Neutrophil (primary cell): Measurements from ENCODE around the gene MOSMO.

Experiments
- H3K27ac ChIP-seq: fragments of 200-600 bp; sonication (generic); 2 replicates; pipeline ENCODE4 v1.5.1; 2016; ENCODE audit warnings: mild to moderate bottlenecking, moderate library complexity
- H3K27me3 ChIP-seq: fragments of 200-600 bp; sonication (generic); 2 replicates; pipeline ENCODE4 v1.6.0; 2016; ENCODE audit warnings: mild to moderate bottlenecking
- H3K36me3 ChIP-seq: fragments of 200-600 bp; sonication (generic); 2 replicates; pipeline ENCODE4 v1.5.1; 2017
- H3K4me1 ChIP-seq, 2 experiments: fragments of 200-600 bp in 1 of 2; sonication (generic) in 1 of 2; 1 replicate in 1 of 2; 2 replicates in 1 of 2; pipeline versions ENCODE4 v1.5.1 to v1.6.1; 2013 to 2016; ENCODE audit warnings: low read depth in 1 of 2, low read length in 1 of 2, mild to moderate bottlenecking in 1 of 2, moderate library complexity in 1 of 2; ENCODE audit not compliant: control insufficient read depth in 1 of 2, insufficient read depth in 1 of 2
- H3K4me3 ChIP-seq, 2 experiments: fragments of 200-600 bp in 1 of 2; sonication (generic) in 1 of 2; 1 replicate in 1 of 2; 2 replicates in 1 of 2; pipeline ENCODE4 v1.5.1; 2013 to 2016; ENCODE audit warnings: low read depth in 1 of 2, low read length in 1 of 2, mild to moderate bottlenecking in 1 of 2, moderate library complexity in 1 of 2
- H3K9me3 ChIP-seq: fragments of 200-600 bp; sonication (generic); 2 replicates; pipeline ENCODE4 v1.5.1; 2016
- TF ChIP-seq, protein P1 (sequence below): fragments of 200-600 bp; sonication (generic); IDR thresholded peaks from 2 replicates; pipeline ENCODE4 v1.5.1; 2016; ENCODE audit warnings: antibody characterized with exemption

The MOSMO gene

DNA sequence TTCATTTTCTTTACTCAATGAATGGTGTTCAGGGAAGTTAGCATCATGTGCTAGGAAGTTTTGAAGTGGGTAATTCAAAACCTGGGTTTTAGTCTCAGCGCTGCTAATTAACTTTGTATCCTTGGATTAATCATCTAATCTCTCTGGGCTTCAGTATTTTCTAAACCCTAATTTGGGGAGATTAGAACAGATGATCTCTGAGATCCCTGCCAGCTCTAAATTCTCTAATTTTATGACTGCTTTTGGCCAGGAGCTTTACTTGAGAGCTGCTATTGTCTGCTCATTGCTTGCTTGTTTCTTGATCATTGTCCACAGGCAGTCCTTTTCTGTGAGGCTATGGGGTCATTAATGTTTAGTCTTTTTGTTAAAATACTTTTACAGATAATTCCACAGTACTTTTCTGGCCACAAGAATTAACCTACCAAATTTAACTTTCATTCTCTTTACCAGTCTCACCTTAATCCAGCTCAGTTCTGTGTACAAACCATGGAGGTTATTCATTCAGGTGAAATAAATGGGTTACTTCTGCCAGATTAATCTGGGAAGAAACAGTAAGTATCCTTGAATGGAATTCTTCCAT is 56.1 kb downstream of the MOSMO start:
- Histone ChIP-seq H3K27ac (no peak overlapping the region), H3K27me3 (no peaks in the 10 kb centered on the region), H3K4me1 (no peaks in the 10 kb centered on the region), H3K9me3 (no peaks in the 10 kb centered on the region), H3K36me3 (no peaks in the 10 kb centered on the region), H3K4me3 (no peak overlapping the region)
- TF ChIP-seq, protein P1, sequence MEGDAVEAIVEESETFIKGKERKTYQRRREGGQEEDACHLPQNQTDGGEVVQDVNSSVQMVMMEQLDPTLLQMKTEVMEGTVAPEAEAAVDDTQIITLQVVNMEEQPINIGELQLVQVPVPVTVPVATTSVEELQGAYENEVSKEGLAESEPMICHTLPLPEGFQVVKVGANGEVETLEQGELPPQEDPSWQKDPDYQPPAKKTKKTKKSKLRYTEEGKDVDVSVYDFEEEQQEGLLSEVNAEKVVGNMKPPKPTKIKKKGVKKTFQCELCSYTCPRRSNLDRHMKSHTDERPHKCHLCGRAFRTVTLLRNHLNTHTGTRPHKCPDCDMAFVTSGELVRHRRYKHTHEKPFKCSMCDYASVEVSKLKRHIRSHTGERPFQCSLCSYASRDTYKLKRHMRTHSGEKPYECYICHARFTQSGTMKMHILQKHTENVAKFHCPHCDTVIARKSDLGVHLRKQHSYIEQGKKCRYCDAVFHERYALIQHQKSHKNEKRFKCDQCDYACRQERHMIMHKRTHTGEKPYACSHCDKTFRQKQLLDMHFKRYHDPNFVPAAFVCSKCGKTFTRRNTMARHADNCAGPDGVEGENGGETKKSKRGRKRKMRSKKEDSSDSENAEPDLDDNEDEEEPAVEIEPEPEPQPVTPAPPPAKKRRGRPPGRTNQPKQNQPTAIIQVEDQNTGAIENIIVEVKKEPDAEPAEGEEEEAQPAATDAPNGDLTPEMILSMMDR = no peak

DNA sequence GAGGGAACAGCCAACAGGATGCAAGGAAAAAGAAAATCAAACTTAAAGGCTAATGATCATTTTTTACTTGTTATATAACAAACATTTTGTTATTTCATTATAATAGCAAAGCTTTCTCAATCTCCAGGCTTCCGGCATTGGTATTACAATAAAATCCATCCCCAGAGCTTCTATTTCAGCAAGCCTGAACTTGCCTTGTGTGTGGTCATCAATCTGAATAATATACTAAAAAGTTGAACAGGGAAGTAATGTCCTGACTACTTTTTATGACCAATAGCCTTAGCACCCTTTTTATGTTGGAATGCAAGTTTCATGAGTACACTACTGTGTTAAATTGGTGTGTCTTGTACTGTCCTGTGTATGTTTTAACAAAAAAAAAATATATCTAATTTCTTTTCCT is 57.3 kb downstream of the MOSMO start:
- H3K27me3 ChIP-seq = no peaks in the 10 kb centered on the region
- H3K36me3 ChIP-seq = no peaks in the 10 kb centered on the region
- no peak overlapping the region for H3K27ac ChIP-seq
- no peaks in the 10 kb centered on the region for H3K4me1 ChIP-seq
- TF ChIP-seq, protein P1 = no peak
- no peaks in the 10 kb centered on the region for H3K9me3 ChIP-seq
- H3K4me3 ChIP-seq = no peak overlapping the region

DNA sequence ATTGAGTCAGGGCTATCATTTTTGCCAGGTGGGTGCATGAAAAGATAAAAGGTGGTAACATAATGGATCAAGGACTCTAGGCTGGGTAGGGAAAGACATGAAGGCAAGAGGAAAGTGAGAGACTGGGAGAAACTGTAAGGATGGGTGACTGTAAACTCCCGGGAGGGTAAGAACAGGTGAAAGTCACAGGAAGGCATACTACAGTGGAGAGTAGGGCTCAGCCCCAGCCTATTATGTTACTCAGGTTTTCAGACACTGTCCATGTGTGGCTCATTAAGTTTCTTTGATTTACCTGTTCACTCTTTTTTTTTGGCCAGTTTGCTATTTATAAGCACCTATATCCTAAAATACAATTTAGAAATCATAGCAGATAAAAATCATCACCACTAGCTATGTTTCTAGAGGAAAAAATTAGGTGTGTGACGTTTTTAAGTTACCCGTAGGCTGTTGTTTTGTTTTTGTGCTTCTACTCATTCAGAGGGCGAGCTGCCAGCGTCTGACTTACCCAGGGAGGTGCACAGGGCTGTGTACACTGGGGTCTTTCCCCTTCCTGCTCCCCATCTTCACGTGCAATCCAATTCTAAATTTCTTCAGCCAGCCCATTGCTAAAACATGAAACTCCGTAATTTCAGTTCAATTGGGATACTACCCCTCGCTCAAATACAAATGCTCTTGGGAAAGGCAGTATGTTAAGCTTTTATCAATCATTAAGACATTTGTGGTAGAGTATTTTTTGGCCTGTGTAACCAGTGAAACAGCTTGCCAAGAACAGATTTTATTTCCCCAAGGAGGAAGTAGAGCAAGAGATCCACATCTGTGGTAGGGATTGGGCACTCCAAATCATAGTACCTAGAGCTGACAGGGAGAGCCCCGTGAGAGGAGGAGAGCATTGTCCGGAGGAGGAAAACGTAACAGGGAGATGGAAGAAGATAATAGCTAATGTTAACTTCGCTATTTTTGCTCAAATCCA is 62.7 kb downstream of the MOSMO start:
- no peak overlapping the region for H3K4me3 ChIP-seq
- TF ChIP-seq, protein P1 = no peak
- H3K4me1 ChIP-seq = no peaks in the 10 kb centered on the region
- peaks cover 4% of the 10 kb centered on the region for H3K36me3 ChIP-seq
- H3K27me3 ChIP-seq = no peaks in the 10 kb centered on the region
- no peaks in the 10 kb centered on the region for H3K9me3 ChIP-seq
- H3K27ac ChIP-seq = no peak overlapping the region

DNA sequence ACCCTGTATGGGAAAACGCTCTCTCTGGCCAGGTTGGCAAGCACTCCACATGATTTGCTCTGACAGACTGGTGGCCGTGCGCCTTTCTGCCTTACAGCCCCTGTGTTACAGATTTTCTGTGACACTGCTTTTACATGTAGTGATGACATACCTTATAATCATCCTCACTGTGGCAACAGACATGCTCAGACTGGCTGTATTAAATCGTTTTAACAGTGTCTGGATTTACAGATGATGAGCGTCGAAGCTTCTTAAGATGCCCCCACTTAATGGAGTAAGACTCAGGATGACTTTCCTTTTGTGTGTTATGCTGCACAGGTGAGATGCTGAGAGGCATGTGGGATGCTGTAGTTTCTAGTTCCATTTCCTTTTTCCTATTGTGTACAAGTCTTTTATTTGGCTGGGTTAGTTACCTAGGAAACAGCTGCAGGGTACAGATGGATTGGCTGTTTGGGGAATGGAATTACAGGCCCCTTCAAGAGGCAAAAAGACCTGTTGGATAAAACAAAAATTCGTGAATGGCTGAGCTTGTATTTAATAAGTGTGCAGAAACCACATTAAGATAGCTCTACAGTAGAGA is 63.5 kb downstream of the MOSMO start:
- no peak overlapping the region for H3K27ac ChIP-seq
- no peaks in the 10 kb centered on the region for H3K9me3 ChIP-seq
- no peaks in the 10 kb centered on the region for H3K27me3 ChIP-seq
- H3K4me3 ChIP-seq = no peak overlapping the region
- peaks cover 7% of the 10 kb centered on the region for H3K36me3 ChIP-seq
- TF ChIP-seq, protein P1 = no peak
- no peaks in the 10 kb centered on the region for H3K4me1 ChIP-seq

DNA sequence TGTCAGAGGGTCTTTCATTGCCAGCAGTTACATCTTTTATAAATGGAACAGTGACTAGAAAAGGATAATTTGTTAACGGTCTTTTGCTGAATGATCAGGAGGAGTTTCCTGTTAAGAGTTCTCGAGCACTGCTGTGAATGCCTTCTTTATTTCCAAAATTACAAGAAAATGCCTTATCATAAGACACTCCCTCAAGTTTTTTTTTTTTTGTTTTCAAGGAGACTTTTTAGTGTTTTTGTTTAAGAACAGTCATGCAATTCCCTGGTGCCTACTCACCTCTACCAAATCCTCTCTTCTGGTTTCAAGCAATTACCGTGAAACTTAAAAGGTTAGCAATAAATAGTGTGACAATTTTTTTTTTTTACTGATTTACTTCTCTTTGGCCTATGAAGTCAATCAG is 65.4 kb downstream of the MOSMO start:
- TF ChIP-seq, protein P1 = no peak
- no peaks in the 10 kb centered on the region for H3K4me1 ChIP-seq
- H3K9me3 ChIP-seq = no peaks in the 10 kb centered on the region
- H3K4me3 ChIP-seq = no peak overlapping the region
- H3K27me3 ChIP-seq = no peaks in the 10 kb centered on the region
- H3K27ac ChIP-seq = no peak overlapping the region
- H3K36me3 ChIP-seq = peaks cover 7% of the 10 kb centered on the region
